Skeletal muscle cell (primary cell): Measurements from ENCODE around the gene VCY.
"Not testable (repeated sequence)": the region's sequence is repeated elsewhere in the genome, so short reads cannot be mapped to it uniquely, and the experiment has no call there.

ENCODE experiments used
- DNase-seq: peaks from one replicate; pipeline ENCODE4 v3.0.0-alpha.2; 2010; ENCODE audit warnings: low read depth
- H3K4me3 ChIP-seq: 2 replicates; pipeline ENCODE4 v1.5.1; 2011; ENCODE audit warnings: low read depth, mild to moderate bottlenecking, control low read depth, low read length, moderate library complexity

Gene VCY

DNA sequence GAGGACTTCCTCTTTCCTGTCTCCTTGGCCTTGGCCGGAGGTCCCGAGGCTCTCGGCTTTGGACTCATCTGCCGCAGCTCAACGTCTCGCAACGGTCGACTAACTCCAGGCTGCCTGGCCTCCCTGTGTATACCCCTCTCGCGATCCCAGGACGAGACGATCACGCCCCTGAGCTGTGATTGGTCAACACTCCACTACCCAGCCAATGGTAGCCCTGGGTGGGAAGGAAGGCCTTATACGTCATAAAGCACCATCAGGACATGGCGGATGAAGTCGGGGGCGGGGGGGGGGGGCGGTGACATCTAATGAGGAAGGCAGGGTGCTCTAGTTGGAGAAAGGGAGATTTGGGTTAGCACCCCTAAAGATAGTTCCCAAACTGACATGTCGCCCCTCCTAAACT is at the start of gene VCY:
TSS of gene VCY (minus strand) at position 101 of the 400 bp plus-strand sequence. CDS start at position 68, 33 bp downstream.
- not testable (repeated sequence) for H3K4me3 ChIP-seq, DNase-seq

DNA sequence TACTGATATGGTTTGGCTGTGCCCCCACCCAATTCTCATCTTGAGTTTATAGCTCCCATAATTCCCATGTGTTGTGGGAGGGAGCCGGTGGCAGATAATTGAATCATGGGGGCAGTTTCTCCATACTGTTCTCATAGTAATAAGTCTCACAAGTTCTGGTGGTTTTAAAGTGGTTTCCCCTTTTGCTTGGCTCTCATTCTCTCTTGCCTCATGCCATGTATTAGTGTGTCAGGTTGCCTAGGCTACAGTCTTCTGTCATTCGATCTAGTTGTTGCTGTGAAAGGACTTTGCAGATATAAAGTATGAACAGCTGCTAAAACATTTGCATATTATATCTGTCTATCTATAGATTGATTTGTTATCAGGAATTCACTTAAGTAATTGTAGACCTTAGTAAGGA is 44.1 kb upstream of the VCY start:
- DNase-seq, H3K4me3 ChIP-seq: not testable (repeated sequence)

DNA sequence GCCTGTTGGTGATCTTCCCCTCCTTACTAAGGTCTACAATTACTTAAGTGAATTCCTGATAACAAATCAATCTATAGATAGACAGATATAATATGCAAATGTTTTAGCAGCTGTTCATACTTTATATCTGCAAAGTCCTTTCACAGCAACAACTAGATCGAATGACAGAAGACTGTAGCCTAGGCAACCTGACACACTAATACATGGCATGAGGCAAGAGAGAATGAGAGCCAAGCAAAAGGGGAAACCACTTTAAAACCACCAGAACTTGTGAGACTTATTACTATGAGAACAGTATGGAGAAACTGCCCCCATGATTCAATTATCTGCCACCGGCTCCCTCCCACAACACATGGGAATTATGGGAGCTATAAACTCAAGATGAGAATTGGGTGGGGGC is 25.6 kb upstream of the VCY start:
- not testable (repeated sequence) for DNase-seq, H3K4me3 ChIP-seq

DNA sequence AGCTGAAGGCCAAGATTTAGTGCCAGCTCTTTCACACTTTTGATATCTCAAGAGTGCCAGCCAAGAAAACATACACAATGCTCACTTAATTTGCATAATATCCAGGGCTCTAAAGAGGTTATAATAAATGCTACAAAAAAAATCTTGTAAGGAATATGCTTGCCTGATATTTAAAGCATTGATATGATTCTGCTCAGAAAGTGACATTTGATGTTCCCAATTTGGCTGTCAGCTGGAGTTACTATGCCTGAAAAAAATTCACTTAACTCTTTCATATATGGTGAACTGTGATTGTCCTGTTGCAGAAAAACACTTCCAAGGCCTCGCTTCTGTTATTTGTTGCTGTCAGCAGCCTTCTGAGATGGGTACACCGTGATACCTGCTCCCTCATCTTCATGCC is 43.9 kb downstream of the VCY start:
- not testable (repeated sequence) for DNase-seq, H3K4me3 ChIP-seq
